Gastrocnemius medialis (tissue), 4 donors: ENCODE data around the gene TTC17. TPM values are rescaled to one million over a fixed set of nuclear protein-coding genes. Genes with fewer than 3 reads are reported as not detected.

Experiments
- ATAC-seq, 2 donors: fragments of 150-250 bp; one replicate each; pipeline ENCODE4 v1.9.1; 2016
- DNase-seq, 2 donors: peaks; one replicate each; pipeline ENCODE4 v3.0.0-alpha.2; 2019
- H3K27ac ChIP-seq, 4 donors: fragments of 200-600 bp; sonication (generic); 1 replicate in 1 of 4; 2 replicates in 3 of 4; pipeline ENCODE4 v1.5.1; 2016 to 2018; ENCODE audit warnings: mild to moderate bottlenecking in 2 of 4, moderate library complexity in 1 of 4
- H3K27me3 ChIP-seq, 3 donors: fragments of 200-600 bp; sonication (generic) in 2 of 3; 1 replicate in 1 of 3; 2 replicates in 2 of 3; pipeline versions ENCODE4 v1.5.1 to v1.6.0; 2016 to 2019; ENCODE audit warnings: mild to moderate bottlenecking in 1 of 3, moderate library complexity in 1 of 3
- H3K36me3 ChIP-seq, 2 donors: fragments of 200-600 bp; sonication (generic) in 1 of 2; one replicate each; pipeline ENCODE4 v1.5.1; 2017 to 2018
- H3K4me1 ChIP-seq, 2 donors: fragments of 200-600 bp; sonication (generic) in 1 of 2; one replicate each; pipeline ENCODE4 v1.5.1; 2016 to 2017; ENCODE audit warnings: mild to moderate bottlenecking in 2 of 2
- H3K4me3 ChIP-seq, 4 donors: fragments of 200-600 bp; sonication (generic) in 3 of 4; 1 replicate in 1 of 4; 2 replicates in 3 of 4; pipeline ENCODE4 v1.5.1; 2016 to 2019; ENCODE audit warnings: mild to moderate bottlenecking in 2 of 4
- H3K9me3 ChIP-seq, 3 donors: fragments of 200-600 bp; sonication (generic) in 2 of 3; 1 replicate in 1 of 3; 2 replicates in 2 of 3; pipeline ENCODE4 v1.5.1; 2016 to 2019
- CTCF ChIP-seq, 5 experiments: fragments of 450-650 bp in 3 of 5; fragments of 200-600 bp in 2 of 5; sonication (generic) in 2 of 5; IDR thresholded peaks in 4 of 5; conservative IDR thresholded peaks in 1 of 5; 1 replicate in 4 of 5; 2 replicates in 1 of 5; pipeline ENCODE4 v1.5.1; 2016 to 2019; ENCODE audit warnings: antibody characterized with exemption in 5 of 5, mild to moderate bottlenecking in 3 of 5, moderate library complexity in 3 of 5
- POLR2A ChIP-seq, 2 donors: fragments of 450-650 bp; IDR thresholded peaks; one replicate each; pipeline ENCODE4 v1.6.1; 2017; ENCODE audit warnings: antibody characterized with exemption in 2 of 2, mild to moderate bottlenecking in 2 of 2, moderate library complexity in 2 of 2
- in situ Hi-C, 4 donors: fragments of 200-750 bp; cut with MboI; loops; one replicate each; pipeline versions ENCODE4 v1.15.0 to v1.8.0; 2017; ENCODE audit warnings: low sequenced_read_pairs in 4 of 4
- intact Hi-C: fragments of 100-400 bp; cut with DNase I; formaldehyde crosslinking; loops from one replicate; pipeline ENCODE4 v1.15.1; 2023; ENCODE audit warnings: low total_unique reads
- total RNA-seq, 4 donors: library from RNA; depleted of rRNA; stranded (reverse); fragments of >200 nt; gene quantifications; one replicate each; pipeline versions ENCODE4 v1.1.0 to v1.2.3, GENCODE V29; 2016

TTC17 gene
- total RNA-seq, 4 donors from 2014 or later, result 31.6 to 69.0 (median 37.5) TPM

GRCh38 chr11:43503417-43503816 is 144.7 kb downstream of the TTC17 start:
- intact Hi-C loops, result no loop called here
- H3K36me3 ChIP-seq, result no peaks in the 10 kb centered on the region

GRCh38 chr11:43504316-43504950 is 145.7 kb downstream of the TTC17 start:
- ATAC-seq, result no peak
- intact Hi-C loops, result no loop called here
- no peaks in the 10 kb centered on the region for H3K36me3 ChIP-seq

More at GRCh38 chr11:43503417-43503816, 144.7 kb downstream of the TTC17 start:
- no peak overlapping the region for H3K4me3 ChIP-seq
- in situ Hi-C loops, result no loop called here
- H3K9me3 ChIP-seq, result no peaks in the 10 kb centered on the region
- no peak overlapping the region for H3K27ac ChIP-seq
- H3K27me3 ChIP-seq, result no peaks in the 10 kb centered on the region
- no peak for ATAC-seq
- no peaks in the 10 kb centered on the region for H3K4me1 ChIP-seq
- DNase-seq, result no peak
- TF ChIP-seq CTCF (IDR thresholded peaks at IDR 0.05 in 4 of 5, conservative IDR thresholded peaks at IDR 0.05 in 1 of 5) (no peak), POLR2A (IDR thresholded peaks at IDR 0.05) (no peak)

GRCh38 chr11:43505171-43505570 is 146.5 kb downstream of the TTC17 start:
- intact Hi-C loops (no loop called here), in situ Hi-C loops (no loop called here)
- TF ChIP-seq POLR2A (IDR thresholded peaks at IDR 0.05), result no peak
- TF ChIP-seq CTCF (IDR thresholded peaks at IDR 0.05 in 4 of 5, conservative IDR thresholded peaks at IDR 0.05 in 1 of 5), result no peak
- no peaks in the 10 kb centered on the region for H3K27me3 ChIP-seq
- H3K4me1 ChIP-seq, result no peaks in the 10 kb centered on the region
- no peaks in the 10 kb centered on the region for H3K36me3 ChIP-seq
- H3K27ac ChIP-seq, result no peak overlapping the region
- ATAC-seq, result no peak
- no peak for DNase-seq
- no peaks in the 10 kb centered on the region for H3K9me3 ChIP-seq
- no peak overlapping the region for H3K4me3 ChIP-seq

More at GRCh38 chr11:43504316-43504950, 145.7 kb downstream of the TTC17 start:
- DNase-seq, result no peak
- Histone ChIP-seq H3K27me3 (no peaks in the 10 kb centered on the region), H3K27ac (no peak overlapping the region), H3K4me3 (no peak overlapping the region), H3K4me1 (no peaks in the 10 kb centered on the region), H3K9me3 (no peaks in the 10 kb centered on the region)
- in situ Hi-C loops, result no loop called here
- TF ChIP-seq POLR2A (IDR thresholded peaks at IDR 0.05) (no peak), CTCF (IDR thresholded peaks at IDR 0.05 in 4 of 5, conservative IDR thresholded peaks at IDR 0.05 in 1 of 5) (peak in 1 of 5 experiments; percentile 23)

GRCh38 chr11:43507171-43507570 is 148.5 kb downstream of the TTC17 start:
- Histone ChIP-seq H3K27ac (no peak overlapping the region), H3K4me1 (no peaks in the 10 kb centered on the region), H3K9me3 (no peaks in the 10 kb centered on the region), H3K27me3 (no peaks in the 10 kb centered on the region), H3K4me3 (no peak overlapping the region), H3K36me3 (no peaks in the 10 kb centered on the region)
- in situ Hi-C loops, result no loop called here
- DNase-seq (no peak), ATAC-seq (no peak)
- intact Hi-C loops, result no loop called here
- TF ChIP-seq CTCF (IDR thresholded peaks at IDR 0.05 in 4 of 5, conservative IDR thresholded peaks at IDR 0.05 in 1 of 5) (no peak), POLR2A (IDR thresholded peaks at IDR 0.05) (no peak)

GRCh38 chr11:43508511-43508918 is 149.8 kb downstream of the TTC17 start:
- in situ Hi-C loops (no loop called here), intact Hi-C loops (no loop called here)
- Histone ChIP-seq H3K27ac (no peak overlapping the region), H3K36me3 (no peaks in the 10 kb centered on the region), H3K4me1 (no peaks in the 10 kb centered on the region), H3K27me3 (no peaks in the 10 kb centered on the region), H3K9me3 (no peaks in the 10 kb centered on the region), H3K4me3 (no peak overlapping the region)
- ATAC-seq (no peak), DNase-seq (no peak)
- TF ChIP-seq POLR2A (IDR thresholded peaks at IDR 0.05) (no peak), CTCF (IDR thresholded peaks at IDR 0.05 in 4 of 5, conservative IDR thresholded peaks at IDR 0.05 in 1 of 5) (no peak)
